Stimulated activated naive CD4-positive, alpha-beta T cell (primary cell): Measurements from ENCODE around the gene GRIK5.
A peak's percentile ranks its signal among the peaks of the same experiment; 100 is the strongest.

Experiments
- DNase-seq, 6 experiments: peaks; one replicate each; lab custom pipeline; 2025; lab: John Stamatoyannopoulos, UW

Gene GRIK5

GRCh38 chr19:42076380-42076944, 6.5 kb upstream of the GRIK5 start:
- peak in 5 of 6 experiments; percentile 27 to 66 (median 60) for DNase-seq

- DNase-seq, result peak; percentile 90 to 98 (median 96)
Measured at GRCh38 chr19:42075616-42076379, 5.8 kb upstream of the GRIK5 start, which contains the start of gene ZNF574. ZNF574 (plus strand) TSS chr19:42076166; CDS start chr19:42078607, 2,441 bp downstream.

- no peak for DNase-seq
Measured at GRCh38 chr19:42075364-42075615, 5.3 kb upstream of the GRIK5 start.

GRCh38 chr19:42074513-42075363, 4.7 kb upstream of the GRIK5 start:
- no peak for DNase-seq

GRCh38 chr19:42071247-42071646, 1.2 kb upstream of the GRIK5 start:
- no peak for DNase-seq

- DNase-seq, result no peak
Measured at GRCh38 chr19:42068756-42069571, 1.0 kb downstream of the GRIK5 start.

GRCh38 chr19:42068361-42068755, 1.6 kb downstream of the GRIK5 start:
- DNase-seq, result no peak

GRCh38 chr19:42067315-42067888, 2.6 kb downstream of the GRIK5 start:
- DNase-seq, result no peak

- DNase-seq, result no peak
Measured at GRCh38 chr19:42066075-42066754, 3.8 kb downstream of the GRIK5 start.

- no peak for DNase-seq
Measured at GRCh38 chr19:42065511-42065910, 4.5 kb downstream of the GRIK5 start.

GRCh38 chr19:42065051-42065450, 5.0 kb downstream of the GRIK5 start:
- no peak for DNase-seq

GRCh38 chr19:42064432-42064831, 5.6 kb downstream of the GRIK5 start:
- no peak for DNase-seq

- no peak for DNase-seq
Measured at GRCh38 chr19:42062381-42062780, 7.6 kb downstream of the GRIK5 start.

- DNase-seq, result no peak
Measured at GRCh38 chr19:42060117-42060516, 9.9 kb downstream of the GRIK5 start.

- no peak for DNase-seq
Measured at GRCh38 chr19:42059196-42059595, 10.8 kb downstream of the GRIK5 start.

GRCh38 chr19:42057846-42058245, 12.2 kb downstream of the GRIK5 start:
- DNase-seq, result no peak

GRCh38 chr19:42054205-42054604, 15.8 kb downstream of the GRIK5 start:
- no peak for DNase-seq

- DNase-seq, result no peak
Measured at GRCh38 chr19:42053037-42053935, 16.7 kb downstream of the GRIK5 start.

- no peak for DNase-seq
Measured at GRCh38 chr19:42052241-42052863, 17.7 kb downstream of the GRIK5 start.
